Ascending aorta (tissue), 2 donors: ENCODE results near the gene LAMA2. TPM values are rescaled to one million over a fixed set of nuclear protein-coding genes. Genes with fewer than 3 reads are reported as not detected.

Experiments used
- DNase-seq, 2 donors: peaks; one replicate each; pipeline ENCODE4 v3.0.0-alpha.2; 2019; ENCODE audit warnings: low spot score in 2 of 2
- H3K27ac ChIP-seq, 2 donors: fragments of 200-600 bp; sonication (generic); one replicate each; pipeline ENCODE4 v1.5.1; 2016 to 2017; ENCODE audit warnings: mild to moderate bottlenecking in 1 of 2
- H3K27me3 ChIP-seq: fragments of 200-600 bp; sonication (generic); one replicate; pipeline ENCODE4 v1.5.1; 2017
- H3K36me3 ChIP-seq, 2 donors: fragments of 200-600 bp; sonication (generic); one replicate each; pipeline ENCODE4 v1.5.1; 2016
- H3K4me1 ChIP-seq, 2 donors: fragments of 200-600 bp; sonication (generic); one replicate each; pipeline ENCODE4 v1.5.1; 2016 to 2017; ENCODE audit warnings: mild to moderate bottlenecking in 1 of 2
- H3K4me3 ChIP-seq, 2 donors: fragments of 200-600 bp; sonication (generic); one replicate each; pipeline ENCODE4 v1.5.1; 2016 to 2017; ENCODE audit warnings: mild to moderate bottlenecking in 1 of 2
- H3K9me3 ChIP-seq, 2 donors: fragments of 200-600 bp; sonication (generic); one replicate each; pipeline ENCODE4 v1.5.1; 2016
- intact Hi-C: fragments of 100-400 bp; cut with DNase I; formaldehyde crosslinking; loops from one replicate; pipeline ENCODE4 v1.15.1; 2023
- total RNA-seq: library from RNA; depleted of rRNA; stranded (reverse); fragments of >200 nt; gene quantifications from one replicate; pipeline ENCODE4 v1.1.0, GENCODE V29; 2016
- TF ChIP-seq, protein P1 (sequence below), 3 experiments: fragments of 200-600 bp in 2 of 3; fragments of 450-650 bp in 1 of 3; sonication (generic) in 2 of 3; IDR thresholded peaks; one replicate each; pipeline ENCODE4 v1.5.1; 2016 to 2019; ENCODE audit warnings: antibody characterized with exemption in 3 of 3, mild to moderate bottlenecking in 1 of 3, moderate library complexity in 1 of 3

LAMA2 gene
- total RNA-seq, 1 donor from 2014 or later = 45.2 TPM

DNA sequence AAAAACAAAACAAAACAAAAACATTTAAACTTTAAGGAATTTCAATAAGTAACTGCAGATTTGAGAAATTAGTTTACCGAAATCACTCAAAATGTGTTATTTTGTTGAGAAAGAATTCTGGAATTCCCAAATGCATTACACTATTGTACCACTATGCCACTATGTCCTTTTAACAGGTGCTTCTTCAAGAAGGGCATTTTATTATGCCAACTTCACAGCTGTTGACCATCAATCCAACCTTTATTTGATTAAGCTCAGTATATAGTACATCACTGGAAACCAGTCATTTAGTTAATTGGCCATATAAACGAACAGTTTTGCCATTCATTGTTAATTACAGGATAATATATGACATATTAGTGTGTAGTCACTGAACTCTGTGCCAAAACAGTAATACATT is 605.4 kb downstream of the LAMA2 start:
- DNase-seq = no peak
- TF ChIP-seq, protein P1, sequence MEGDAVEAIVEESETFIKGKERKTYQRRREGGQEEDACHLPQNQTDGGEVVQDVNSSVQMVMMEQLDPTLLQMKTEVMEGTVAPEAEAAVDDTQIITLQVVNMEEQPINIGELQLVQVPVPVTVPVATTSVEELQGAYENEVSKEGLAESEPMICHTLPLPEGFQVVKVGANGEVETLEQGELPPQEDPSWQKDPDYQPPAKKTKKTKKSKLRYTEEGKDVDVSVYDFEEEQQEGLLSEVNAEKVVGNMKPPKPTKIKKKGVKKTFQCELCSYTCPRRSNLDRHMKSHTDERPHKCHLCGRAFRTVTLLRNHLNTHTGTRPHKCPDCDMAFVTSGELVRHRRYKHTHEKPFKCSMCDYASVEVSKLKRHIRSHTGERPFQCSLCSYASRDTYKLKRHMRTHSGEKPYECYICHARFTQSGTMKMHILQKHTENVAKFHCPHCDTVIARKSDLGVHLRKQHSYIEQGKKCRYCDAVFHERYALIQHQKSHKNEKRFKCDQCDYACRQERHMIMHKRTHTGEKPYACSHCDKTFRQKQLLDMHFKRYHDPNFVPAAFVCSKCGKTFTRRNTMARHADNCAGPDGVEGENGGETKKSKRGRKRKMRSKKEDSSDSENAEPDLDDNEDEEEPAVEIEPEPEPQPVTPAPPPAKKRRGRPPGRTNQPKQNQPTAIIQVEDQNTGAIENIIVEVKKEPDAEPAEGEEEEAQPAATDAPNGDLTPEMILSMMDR (IDR thresholded peaks at IDR 0.05) = no peak
- Histone ChIP-seq H3K4me1 (peaks cover 4 to 17% of the 10 kb centered on the region in 2 donors), H3K36me3 (peaks cover 0 to 2% of the 10 kb centered on the region in 2 donors), H3K9me3 (no peaks in the 10 kb centered on the region), H3K27me3 (no peaks in the 10 kb centered on the region), H3K27ac (no peak overlapping the region), H3K4me3 (no peak overlapping the region)
- intact Hi-C loops = no loop called here

DNA sequence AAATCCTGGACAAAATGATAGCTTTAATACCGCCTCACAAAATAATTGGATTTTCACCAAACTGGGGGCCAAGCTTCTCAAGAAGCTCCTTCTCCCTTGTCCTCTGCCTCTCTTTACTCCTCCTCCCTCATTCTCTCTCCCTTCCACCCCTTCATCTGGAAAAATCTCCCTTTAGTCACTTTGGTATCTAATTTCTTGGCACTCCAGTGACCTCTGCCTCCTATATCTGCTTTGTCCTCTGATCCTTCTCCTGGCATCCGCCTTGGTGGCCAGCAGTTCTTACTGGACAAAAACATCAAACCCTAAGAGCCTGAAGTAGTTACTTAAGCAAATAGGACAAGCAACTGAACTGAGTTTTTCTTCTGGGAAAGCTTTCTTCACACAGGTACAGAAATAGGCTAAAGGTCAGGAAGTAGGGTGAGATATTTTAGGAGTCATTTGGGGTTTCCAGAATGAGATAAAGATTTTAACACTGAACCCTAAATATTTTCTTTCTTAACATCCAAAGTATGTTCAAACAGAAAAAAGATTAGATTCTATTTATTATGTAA is 606.4 kb downstream of the LAMA2 start:
- Histone ChIP-seq H3K4me3 (no peak overlapping the region), H3K9me3 (no peaks in the 10 kb centered on the region), H3K36me3 (peaks cover 0 to 2% of the 10 kb centered on the region in 2 donors), H3K4me1 (peaks cover 4 to 17% of the 10 kb centered on the region in 2 donors), H3K27ac (peak overlapping the region; percentile 93 to 95), H3K27me3 (no peaks in the 10 kb centered on the region)
- no peak for DNase-seq
- intact Hi-C loops = no loop called here
- TF ChIP-seq, protein P1 (IDR thresholded peaks at IDR 0.05) = no peak

- DNase-seq = peak in 1 of 2 donors; percentile 80
- H3K9me3 ChIP-seq = no peaks in the 10 kb centered on the region
- peaks cover 4 to 17% of the 10 kb centered on the region in 2 donors for H3K4me1 ChIP-seq
- peaks cover 0 to 2% of the 10 kb centered on the region in 2 donors for H3K36me3 ChIP-seq
- H3K4me3 ChIP-seq = peak overlapping the region; percentile 41 to 48
- peak overlapping the region; percentile 93 to 95 for H3K27ac ChIP-seq
- intact Hi-C loops = loop anchor here (10.0 kb wide), 1 partner anchor 1644 kb away; the partner anchor contains the start of gene AKAP7
- TF ChIP-seq, protein P1 (IDR thresholded peaks at IDR 0.05) = no peak
- no peaks in the 10 kb centered on the region for H3K27me3 ChIP-seq
Measured at GRCh38 chr6:129490521-129491255, 607.8 kb downstream of the LAMA2 start.

DNA sequence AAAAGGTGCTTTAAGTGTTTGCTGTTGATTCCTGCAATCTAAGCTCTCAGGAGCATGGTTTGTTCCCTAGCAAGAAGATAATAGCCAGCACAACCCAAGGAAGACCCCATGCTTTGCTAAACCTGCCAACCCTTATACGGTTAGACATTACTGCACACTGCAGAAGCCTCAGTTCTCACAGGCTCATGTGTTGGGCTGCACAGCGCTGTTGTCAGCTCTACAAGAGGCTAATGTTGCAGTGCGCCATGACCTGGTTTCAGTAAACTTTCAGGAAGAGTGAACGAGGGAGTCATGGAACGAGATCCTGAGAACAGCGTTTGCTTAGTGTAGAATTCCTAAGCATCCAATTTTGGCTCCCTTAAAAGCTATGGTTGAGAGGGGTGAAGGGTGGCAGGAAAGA is 608.5 kb downstream of the LAMA2 start:
- DNase-seq = no peak
- Histone ChIP-seq H3K9me3 (no peaks in the 10 kb centered on the region), H3K4me1 (peaks cover 4 to 17% of the 10 kb centered on the region in 2 donors), H3K4me3 (peak overlapping the region in 1 of 2 donors; percentile 30), H3K36me3 (peaks cover 0 to 2% of the 10 kb centered on the region in 2 donors), H3K27ac (peak overlapping the region; percentile 93 to 95), H3K27me3 (no peaks in the 10 kb centered on the region)
- intact Hi-C loops = loop anchor here (10.0 kb wide), 1 partner anchor 1643 kb away; the partner anchor contains the start of gene AKAP7
- TF ChIP-seq, protein P1 (IDR thresholded peaks at IDR 0.05) = no peak

- H3K27me3 ChIP-seq = no peaks in the 10 kb centered on the region
- H3K36me3 ChIP-seq = no peaks in the 10 kb centered on the region
- H3K9me3 ChIP-seq = no peaks in the 10 kb centered on the region
- H3K4me1 ChIP-seq = peaks cover 4 to 17% of the 10 kb centered on the region in 2 donors
- no peak overlapping the region for H3K4me3 ChIP-seq
- intact Hi-C loops = loop anchor here (10.0 kb wide), 1 partner anchor 1643 kb away; the partner anchor contains the start of gene AKAP7
- TF ChIP-seq, protein P1 (IDR thresholded peaks at IDR 0.05) = no peak
- peak overlapping the region; percentile 93 to 95 for H3K27ac ChIP-seq
- DNase-seq = no peak
Measured at GRCh38 chr6:129492260-129492659, 609.3 kb downstream of the LAMA2 start.
